HepG2 (cell line): ENCODE measurements around the gene LAMA1. TPM values are rescaled to one million over a fixed set of nuclear protein-coding genes. Genes with fewer than 3 reads are reported as not detected.

Source experiments
- ATAC-seq: fragments of 200-7000 bp; cut with Tn5 transposase; 3 replicates; pipeline ENCODE4 v1.9.1; 2020; ENCODE audit warnings: mild to moderate bottlenecking, moderate library complexity
- BruUV-seq: library from RNA; stranded (reverse); fragments of 400-500 nt; replicated peaks from 2 replicates; lab custom pipeline; 2021; lab: Mats Ljungman, UMichigan
- CTCF ChIA-PET: fragments of 300-600 bp; formaldehyde crosslinking; extraction: SDS; loops from one replicate; lab custom pipeline; 2021; ENCODE audit warnings: low total read pairs, inconsistent platforms, low intra/inter-chr PET ratio; lab: Yijun Ruan, JAX
- POLR2A ChIA-PET: fragments of 350-600 bp; sonication (Branson Sonifier 250); formaldehyde crosslinking; loops from one replicate; lab custom pipeline; 2020; ENCODE audit warnings: antibody characterized with exemption, inconsistent platforms; lab: Yijun Ruan, JAX
- DNase-seq: peaks from one replicate; pipeline ENCODE4 v3.0.0-alpha.2; 2015; ENCODE audit warnings: low spot score
- FAIRE-seq: peaks from 3 replicates; lab custom pipeline; 2011; peaks lifted over from hg19 to GRCh38; lab: Jason Lieb, UNC
- H2AFZ ChIP-seq: one replicate; pipeline ENCODE4 v1.6.1; 2011; ENCODE audit warnings: low read length, inconsistent platforms
- H3K27ac ChIP-seq: fragments of 300-600 bp; 3 replicates; pipeline ENCODE4 v1.8.0; 2011; ENCODE audit warnings: mixed run types, mild to moderate bottlenecking, mixed read lengths, low read length, inconsistent platforms; ENCODE audit not compliant: insufficient read depth; ENCODE audit errors: extremely low read length
- H3K27me3 ChIP-seq, 2 experiments: fragments of 200-600 bp in 1 of 2; 2 replicates in 1 of 2; 3 replicates in 1 of 2; pipeline versions ENCODE4 v1.6.0 to v1.8.0; 2011; ENCODE audit warnings: low read length in 2 of 2, mild to moderate bottlenecking in 2 of 2, moderate library complexity in 2 of 2, inconsistent platforms in 1 of 2; ENCODE audit not compliant: insufficient read depth in 2 of 2, control insufficient read depth in 1 of 2
- H3K36me3 ChIP-seq, 2 experiments: fragments of 200-600 bp in 1 of 2; replicated peaks in 1 of 2; 2 replicates in 1 of 2; 3 replicates in 1 of 2; pipeline versions ENCODE4 v1.5.1 to v1.8.0; 2011; ENCODE audit warnings: low read length in 2 of 2, inconsistent platforms in 1 of 2; ENCODE audit not compliant: insufficient read depth in 2 of 2, control insufficient read depth in 1 of 2
- H3K4me1 ChIP-seq: 2 replicates; pipeline ENCODE4 v1.5.1; 2012; ENCODE audit warnings: low read length, inconsistent platforms; ENCODE audit not compliant: insufficient read depth
- H3K4me2 ChIP-seq: 2 replicates; pipeline ENCODE4 v1.6.0; 2011; ENCODE audit warnings: low read depth, low read length, inconsistent platforms
- H3K4me3 ChIP-seq, 3 experiments: fragments of 200-600 bp in 1 of 3; sonication (generic), shearing (Covaris generic) in 1 of 3; replicated peaks in 1 of 3; 2 replicates each; pipeline ENCODE4 v1.5.1; 2011 to 2016; ENCODE audit warnings: low read length in 3 of 3, inconsistent platforms in 2 of 3, low read depth in 2 of 3, mild to moderate bottlenecking in 2 of 3, control low read depth in 1 of 3, mixed read lengths in 1 of 3; ENCODE audit not compliant: insufficient read depth in 1 of 3
- H3K79me2 ChIP-seq: one replicate; pipeline ENCODE4 v1.6.1; 2011; ENCODE audit warnings: low read length, inconsistent platforms; ENCODE audit not compliant: insufficient read depth
- H3K9ac ChIP-seq: 2 replicates; pipeline ENCODE4 v1.6.0; 2011; ENCODE audit warnings: mild to moderate bottlenecking, low read depth, low read length, inconsistent platforms; ENCODE audit not compliant: insufficient read depth
- H3K9me3 ChIP-seq: 2 replicates; pipeline ENCODE4 v1.5.1; 2012; ENCODE audit warnings: mild to moderate bottlenecking, low read length
- H4K20me1 ChIP-seq: 2 replicates; pipeline ENCODE4 v1.6.0; 2011; ENCODE audit warnings: inconsistent platforms, mild to moderate bottlenecking, low read length, moderate library complexity; ENCODE audit not compliant: insufficient read depth
- AHR ChIP-seq: IDR thresholded peaks from 2 replicates; pipeline ENCODE4 v1.6.1; 2018; ENCODE audit warnings: missing genetic modification reagents, missing compliant biosample characterization
- ATF7-NPFF ChIP-seq: sonication (generic); formaldehyde crosslinking; IDR thresholded peaks from 2 replicates; pipeline ENCODE4 v1.8.1; 2023; ENCODE audit warnings: mild to moderate bottlenecking, low read depth, missing genetic modification reagents, moderate library complexity
- BCL3 ChIP-seq: sonication (generic); formaldehyde crosslinking; IDR thresholded peaks from 2 replicates; pipeline ENCODE4 v1.5.1; 2020; ENCODE audit warnings: mild to moderate bottlenecking, missing genetic modification reagents, moderate library complexity
- CEBPG ChIP-seq: IDR thresholded peaks from 2 replicates; pipeline ENCODE4 v1.6.1; 2016
- KMT2B ChIP-seq: IDR thresholded peaks from 2 replicates; pipeline ENCODE4 v1.6.1; 2016; ENCODE audit warnings: missing genetic modification reagents, missing compliant biosample characterization
- MXD1 ChIP-seq: sonication (generic); formaldehyde crosslinking; IDR thresholded peaks from 2 replicates; pipeline ENCODE4 v1.4.0; 2020; ENCODE audit warnings: mild to moderate bottlenecking, missing genetic modification reagents
- NKX3-1 ChIP-seq: sonication (generic); formaldehyde crosslinking; IDR thresholded peaks from 2 replicates; pipeline ENCODE4 v1.5.0; 2020; ENCODE audit warnings: missing genetic modification reagents
- NR2F1 ChIP-seq, 2 experiments: fragments of 450-650 bp in 1 of 2; formaldehyde crosslinking in 1 of 2; IDR thresholded peaks; 2 replicates each; pipeline versions ENCODE4 v1.5.0 to v1.6.1; 2016 to 2020; ENCODE audit warnings: mild to moderate bottlenecking in 1 of 2, missing compliant biosample characterization in 1 of 2, missing genetic modification reagents in 1 of 2, moderate library complexity in 1 of 2
- YEATS2 ChIP-seq: sonication (generic); formaldehyde crosslinking; IDR thresholded peaks from 2 replicates; pipeline ENCODE4 v1.4.0; 2020; ENCODE audit warnings: missing genetic modification reagents, borderline replicate concordance
- ZBTB37 ChIP-seq: sonication (generic); formaldehyde crosslinking; IDR thresholded peaks from 2 replicates; pipeline ENCODE4 v1.4.0; 2020; ENCODE audit warnings: mild to moderate bottlenecking, missing genetic modification reagents
- ZFX ChIP-seq: sonication (generic); formaldehyde crosslinking; IDR thresholded peaks from 2 replicates; pipeline ENCODE4 v1.4.0; 2020; ENCODE audit warnings: mild to moderate bottlenecking, low read depth, missing genetic modification reagents, moderate library complexity
- ZNF335 ChIP-seq: sonication (generic); formaldehyde crosslinking; IDR thresholded peaks from 2 replicates; pipeline ENCODE4 v1.4.0; 2020; ENCODE audit warnings: missing genetic modification reagents
- ZNF33B ChIP-seq: sonication (generic); formaldehyde crosslinking; IDR thresholded peaks from 2 replicates; pipeline ENCODE4 v1.5.1; 2020; ENCODE audit warnings: mild to moderate bottlenecking, missing genetic modification reagents
- in situ Hi-C: cut with HindIII; loops from 2 replicates; pipeline ENCODE4 v1.10.0; 2017; ENCODE audit warnings: low pct_unique_long_range_greater_than_20kb; ENCODE audit not compliant: extremely low pct_ligation_motif_present
- intact Hi-C: fragments of 100-400 bp; cut with micrococcal nuclease; formaldehyde crosslinking; loops from one replicate; pipeline ENCODE4 v1.10.0; 2022; ENCODE audit not compliant: unreplicated experiment
- polyA plus RNA-seq, 8 experiments: library from polyadenylated mRNA; depleted of rRNA in 3 of 8; stranded (reverse) in 7 of 8; unstranded in 1 of 8; fragments of >200 nt; fragmentation: Illumina TruSeq in 4 of 8; extraction: Trizol in 4 of 8; gene quantifications; 2 replicates each; pipeline versions ENCODE4 v1.2.1 to v1.2.3, GENCODE V29; 2011 to 2016; ENCODE audit warnings: low read depth in 4 of 8, missing spikeins in 1 of 8, mixed read lengths in 1 of 8; ENCODE audit not compliant: insufficient read depth in 1 of 8
- total RNA-seq, 5 experiments: library from RNA; depleted of rRNA; stranded (reverse); fragments of >200 nt; fragmentation: Illumina TruSeq; extraction: Trizol; gene quantifications; 2 replicates each; pipeline ENCODE4 v1.2.3, GENCODE V29; 2016; ENCODE audit warnings: low read depth in 1 of 5
- TF ChIP-seq, protein P1 (sequence below): conservative IDR thresholded peaks from 2 replicates; pipeline ENCODE4 v1.6.1; 2018; ENCODE audit warnings: missing genetic modification reagents
- TF ChIP-seq, protein P2 (sequence below): sonication (generic); formaldehyde crosslinking; IDR thresholded peaks from 2 replicates; pipeline ENCODE4 v1.5.0; 2020; ENCODE audit warnings: missing genetic modification reagents, mild to moderate bottlenecking, borderline replicate concordance

The LAMA1 gene
- total and polyA plus RNA-seq, 2 of the 13 experiments (the other 11 are each of a cell fraction or from before 2014, with no cell fraction given), result 0.05 to 0.44 TPM

DNA sequence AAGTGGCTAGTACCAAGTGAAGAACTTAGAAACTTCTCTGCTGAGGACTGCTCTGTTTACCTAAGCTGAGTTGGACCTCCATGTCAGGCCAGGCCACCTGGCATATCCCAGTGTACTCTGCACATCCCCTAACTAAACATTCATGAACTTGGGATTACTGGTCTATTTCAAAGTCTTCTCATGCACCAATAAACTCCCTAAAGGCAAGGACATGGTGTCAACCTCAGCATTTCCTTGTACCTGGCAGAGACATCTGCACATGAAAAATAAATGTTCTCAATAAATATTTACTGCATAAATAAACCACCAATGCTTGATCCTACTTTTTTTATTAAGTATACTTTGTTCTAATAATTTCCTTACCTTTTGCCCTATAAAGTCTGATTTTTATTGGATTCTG lies 124.8 kb downstream of the LAMA1 start:
- no peak overlapping the region for H3K27ac ChIP-seq
- TF ChIP-seq YEATS2 (CRISPR knock-in tag) (no peak), ZNF335 (no peak), AHR (CRISPR knock-in tag) (no peak), ATF7-NPFF (CRISPR knock-in tag) (no peak), KMT2B (CRISPR knock-in tag) (no peak), NR2F1 (CRISPR knock-in tag; IDR thresholded peaks at IDR 0.05) (no peak), ZBTB37 (CRISPR knock-in tag) (no peak), ZNF33B (no peak), CEBPG (CRISPR knock-in tag) (no peak), ZFX (CRISPR knock-in tag) (no peak), BCL3 (CRISPR knock-in tag) (no peak), NKX3-1 (no peak), MXD1 (CRISPR knock-in tag) (no peak)
- TF ChIP-seq, protein P1, sequence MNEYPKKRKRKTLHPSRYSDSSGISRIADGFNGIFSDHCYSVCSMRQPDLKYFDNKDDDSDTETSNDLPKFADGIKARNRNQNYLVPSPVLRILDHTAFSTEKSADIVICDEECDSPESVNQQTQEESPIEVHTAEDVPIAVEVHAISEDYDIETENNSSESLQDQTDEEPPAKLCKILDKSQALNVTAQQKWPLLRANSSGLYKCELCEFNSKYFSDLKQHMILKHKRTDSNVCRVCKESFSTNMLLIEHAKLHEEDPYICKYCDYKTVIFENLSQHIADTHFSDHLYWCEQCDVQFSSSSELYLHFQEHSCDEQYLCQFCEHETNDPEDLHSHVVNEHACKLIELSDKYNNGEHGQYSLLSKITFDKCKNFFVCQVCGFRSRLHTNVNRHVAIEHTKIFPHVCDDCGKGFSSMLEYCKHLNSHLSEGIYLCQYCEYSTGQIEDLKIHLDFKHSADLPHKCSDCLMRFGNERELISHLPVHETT, result no peak
- TF ChIP-seq, protein P2, sequence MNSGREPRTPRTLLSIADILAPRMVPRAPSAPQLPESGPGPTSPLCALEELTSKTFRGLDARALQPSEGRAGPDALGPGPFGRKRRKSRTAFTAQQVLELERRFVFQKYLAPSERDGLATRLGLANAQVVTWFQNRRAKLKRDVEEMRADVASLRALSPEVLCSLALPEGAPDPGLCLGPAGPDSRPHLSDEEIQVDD (CRISPR knock-in tag), result no peak
- no TSS peak for BruUV-seq
- intact Hi-C loops, result no loop called here
- ChIA-PET CTCF (no interaction called here), POLR2A (no interaction called here)
- no peak overlapping the region for H3K4me2 ChIP-seq
- H3K9me3 ChIP-seq, result no peaks in the 10 kb centered on the region
- no peak overlapping the region for H3K9ac ChIP-seq
- no peak for DNase-seq
- H3K27me3 ChIP-seq, result no peaks in the 10 kb centered on the region
- no peaks in the 10 kb centered on the region for H3K79me2 ChIP-seq
- H3K4me3 ChIP-seq, result no peak overlapping the region
- no peaks in the 10 kb centered on the region; the same call in 1 of the 2 replicates for H3K4me1 ChIP-seq
- ATAC-seq, result no peak
- in situ Hi-C loops, result loop anchor here (10.0 kb wide), 1 partner anchor 68 kb away; no protein-coding TSS in a partner anchor
- no peak overlapping the region for H2AFZ ChIP-seq
- no peaks in the 10 kb centered on the region for H3K36me3 ChIP-seq
- H4K20me1 ChIP-seq, result no peaks in the 10 kb centered on the region
- FAIRE-seq, result no peak
